Measurements from ENCODE around the gene PLXNA2. TPM values are rescaled to one million over a fixed set of nuclear protein-coding genes. Genes with fewer than 3 reads are reported as not detected.

PLXNA2 gene
- total RNA-seq, 2 experiments from 2014 or later: 0.23 TPM; not detected in 1

DNA sequence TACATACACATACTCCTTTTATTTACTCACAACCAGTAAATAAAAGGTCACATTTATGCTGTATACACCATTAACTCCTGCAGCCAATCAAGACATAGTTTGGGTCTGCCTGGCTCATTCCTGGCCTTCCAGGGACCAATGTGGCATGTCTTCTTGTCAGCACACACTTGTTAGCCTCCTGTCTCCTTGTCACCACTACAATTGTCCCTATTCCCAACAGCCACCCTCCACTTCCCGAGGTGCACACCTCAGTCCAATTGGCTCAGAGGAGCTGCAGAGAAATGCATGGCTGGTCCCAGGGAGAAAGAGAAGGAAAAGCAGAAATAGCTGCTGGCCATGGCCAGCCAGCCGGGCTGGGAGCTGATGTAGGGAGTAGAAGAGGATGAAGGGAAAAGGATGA is 116.9 kb downstream of the PLXNA2 start:
- no peak overlapping the region for H3K4me3 ChIP-seq (ENCODE audit: low read depth, low read length, poor library complexity, severe bottlenecking)
- H3K27ac ChIP-seq (ENCODE audit: low read depth, low read length, poor library complexity, severe bottlenecking): no peak overlapping the region
- BruUV-seq (replicated peaks): no TSS peak
- CTCF ChIA-PET (ENCODE audit: unreplicated experiment): no interaction called here
- POLR2A ChIA-PET: interaction anchor here (1.3 kb wide), 1 partner anchor 15 kb away, joined by 3 read pairs; no protein-coding TSS in a partner anchor
- H3K79me2 ChIP-seq (ENCODE audit: insufficient read depth, low read depth, low read length): no peaks in the 10 kb centered on the region
- no peaks in the 10 kb centered on the region for H4K20me1 ChIP-seq (ENCODE audit: insufficient read depth, low read length)
- TF ChIP-seq, protein P1, sequence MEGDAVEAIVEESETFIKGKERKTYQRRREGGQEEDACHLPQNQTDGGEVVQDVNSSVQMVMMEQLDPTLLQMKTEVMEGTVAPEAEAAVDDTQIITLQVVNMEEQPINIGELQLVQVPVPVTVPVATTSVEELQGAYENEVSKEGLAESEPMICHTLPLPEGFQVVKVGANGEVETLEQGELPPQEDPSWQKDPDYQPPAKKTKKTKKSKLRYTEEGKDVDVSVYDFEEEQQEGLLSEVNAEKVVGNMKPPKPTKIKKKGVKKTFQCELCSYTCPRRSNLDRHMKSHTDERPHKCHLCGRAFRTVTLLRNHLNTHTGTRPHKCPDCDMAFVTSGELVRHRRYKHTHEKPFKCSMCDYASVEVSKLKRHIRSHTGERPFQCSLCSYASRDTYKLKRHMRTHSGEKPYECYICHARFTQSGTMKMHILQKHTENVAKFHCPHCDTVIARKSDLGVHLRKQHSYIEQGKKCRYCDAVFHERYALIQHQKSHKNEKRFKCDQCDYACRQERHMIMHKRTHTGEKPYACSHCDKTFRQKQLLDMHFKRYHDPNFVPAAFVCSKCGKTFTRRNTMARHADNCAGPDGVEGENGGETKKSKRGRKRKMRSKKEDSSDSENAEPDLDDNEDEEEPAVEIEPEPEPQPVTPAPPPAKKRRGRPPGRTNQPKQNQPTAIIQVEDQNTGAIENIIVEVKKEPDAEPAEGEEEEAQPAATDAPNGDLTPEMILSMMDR (conservative IDR thresholded peaks at IDR 0.05; ENCODE audit: low read length): no peak
- TF ChIP-seq EZH2phosphoT487 (IDR thresholded peaks at IDR 0.05; ENCODE audit: borderline replicate concordance, low read depth, low read length): no peak
- no peaks in the 10 kb centered on the region for H3K36me3 ChIP-seq (ENCODE audit: insufficient read depth, low read length)
- H3K9me3 ChIP-seq (ENCODE audit: low read length): no peaks in the 10 kb centered on the region
- no peaks in the 10 kb centered on the region for H3K4me1 ChIP-seq (ENCODE audit: insufficient read depth, low read length, poor library complexity, severe bottlenecking)
- H2AFZ ChIP-seq (ENCODE audit: low read length): no peak overlapping the region
- intact Hi-C loops (cut with micrococcal nuclease; ENCODE audit: unreplicated experiment): no loop called here
- no peak overlapping the region for H3K4me2 ChIP-seq (ENCODE audit: low read length)
- DNase-seq (ENCODE audit: low spot score): no peak
- H3K9me2 ChIP-seq (ENCODE audit: insufficient read depth, low read length): no peaks in the 10 kb centered on the region

DNA sequence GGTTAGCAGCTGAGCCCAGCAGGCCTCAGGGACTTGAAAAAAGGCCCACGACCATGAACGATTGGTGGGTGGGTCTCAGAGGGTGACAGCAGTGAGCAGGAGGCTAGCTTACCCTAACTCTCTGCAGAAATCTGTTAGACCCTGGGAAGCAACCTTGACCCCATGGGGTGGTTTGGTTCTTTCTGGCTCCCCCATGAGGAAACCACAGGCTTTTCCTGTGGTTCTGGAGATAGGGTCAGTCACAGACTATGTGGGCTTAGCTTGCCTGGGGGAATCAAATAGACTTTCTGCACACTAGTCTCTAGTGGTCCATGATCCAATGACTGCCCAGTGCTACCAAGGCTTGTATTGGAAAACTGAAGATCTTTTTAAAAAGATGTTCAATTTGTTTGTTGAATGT is 118.1 kb downstream of the PLXNA2 start:
- Histone ChIP-seq H4K20me1 (ENCODE audit: insufficient read depth, low read length) (no peaks in the 10 kb centered on the region), H2AFZ (ENCODE audit: low read length) (no peak overlapping the region), H3K9me2 (ENCODE audit: insufficient read depth, low read length) (no peaks in the 10 kb centered on the region), H3K4me1 (ENCODE audit: insufficient read depth, low read length, poor library complexity, severe bottlenecking) (no peaks in the 10 kb centered on the region), H3K4me2 (ENCODE audit: low read length) (no peak overlapping the region), H3K36me3 (ENCODE audit: insufficient read depth, low read length) (no peaks in the 10 kb centered on the region), H3K4me3 (ENCODE audit: low read depth, low read length, poor library complexity, severe bottlenecking) (no peak overlapping the region), H3K79me2 (ENCODE audit: insufficient read depth, low read depth, low read length) (no peaks in the 10 kb centered on the region), H3K27ac (ENCODE audit: low read depth, low read length, poor library complexity, severe bottlenecking) (no peak overlapping the region), H3K9me3 (ENCODE audit: low read length) (no peaks in the 10 kb centered on the region)
- DNase-seq (ENCODE audit: low spot score): no peak
- intact Hi-C loops (cut with micrococcal nuclease; ENCODE audit: unreplicated experiment): no loop called here
- TF ChIP-seq EZH2phosphoT487 (IDR thresholded peaks at IDR 0.05; ENCODE audit: borderline replicate concordance, low read depth, low read length): no peak
- TF ChIP-seq, protein P1 (conservative IDR thresholded peaks at IDR 0.05; ENCODE audit: low read length): no peak
- CTCF ChIA-PET (ENCODE audit: unreplicated experiment): no interaction called here
- POLR2A ChIA-PET: no interaction called here
- BruUV-seq (replicated peaks): no TSS peak

DNA sequence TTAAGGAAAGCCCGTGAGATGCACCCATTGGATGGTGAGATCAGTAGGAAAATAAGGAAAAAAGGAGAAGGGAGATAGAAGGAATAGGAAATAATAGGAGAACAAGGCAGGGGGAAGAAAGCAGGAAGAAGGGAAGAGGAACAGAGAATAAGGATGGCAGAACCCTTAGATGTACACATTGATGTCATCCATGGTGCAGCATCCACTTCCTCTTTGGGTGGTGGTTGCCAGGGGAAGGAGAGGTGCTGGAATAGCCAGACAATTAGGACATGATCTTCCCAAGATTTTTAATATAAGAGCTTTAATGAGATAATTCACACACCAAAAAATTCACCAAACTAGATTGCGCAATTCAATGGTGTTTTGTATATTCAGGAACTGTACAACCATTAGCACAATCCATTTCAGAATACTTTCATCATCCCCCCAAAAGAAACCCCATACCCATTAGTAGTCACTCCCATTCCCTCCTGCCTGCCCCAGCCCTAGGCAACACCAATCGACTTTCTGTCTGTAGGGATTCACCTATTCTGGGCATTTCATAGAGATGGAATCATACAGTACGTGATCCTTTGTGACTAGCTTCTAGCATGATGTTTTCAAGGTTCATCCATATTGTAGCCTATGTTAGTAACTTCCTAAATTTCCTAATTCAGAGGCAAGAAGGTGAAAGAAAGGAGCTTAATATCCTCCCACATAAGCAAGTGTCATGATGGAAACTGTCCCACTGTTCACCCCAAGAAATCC is 121.4 kb downstream of the PLXNA2 start:
- no peaks in the 10 kb centered on the region for H4K20me1 ChIP-seq (ENCODE audit: insufficient read depth, low read length)
- no peaks in the 10 kb centered on the region for H3K9me3 ChIP-seq (ENCODE audit: low read length)
- H3K27ac ChIP-seq (ENCODE audit: low read depth, low read length, poor library complexity, severe bottlenecking): no peak overlapping the region
- TF ChIP-seq, protein P1 (conservative IDR thresholded peaks at IDR 0.05; ENCODE audit: low read length): no peak
- no peak for TF ChIP-seq EZH2phosphoT487 (IDR thresholded peaks at IDR 0.05; ENCODE audit: borderline replicate concordance, low read depth, low read length)
- ChIA-PET POLR2A (no interaction called here), CTCF (ENCODE audit: unreplicated experiment) (no interaction called here)
- H2AFZ ChIP-seq (ENCODE audit: low read length): no peak overlapping the region
- intact Hi-C loops (cut with micrococcal nuclease; ENCODE audit: unreplicated experiment): no loop called here
- H3K9me2 ChIP-seq (ENCODE audit: insufficient read depth, low read length): no peaks in the 10 kb centered on the region
- H3K4me3 ChIP-seq (ENCODE audit: low read depth, low read length, poor library complexity, severe bottlenecking): no peak overlapping the region
- no peaks in the 10 kb centered on the region for H3K79me2 ChIP-seq (ENCODE audit: insufficient read depth, low read depth, low read length)
- no peaks in the 10 kb centered on the region for H3K36me3 ChIP-seq (ENCODE audit: insufficient read depth, low read length)
- H3K4me1 ChIP-seq (ENCODE audit: insufficient read depth, low read length, poor library complexity, severe bottlenecking): no peaks in the 10 kb centered on the region
- no TSS peak for BruUV-seq (replicated peaks)
- H3K4me2 ChIP-seq (ENCODE audit: low read length): no peak overlapping the region
- DNase-seq (ENCODE audit: low spot score): no peak

Measured in OCI-LY7 (cell line).